ENCODE measurements around the gene C10orf67.

DNA sequence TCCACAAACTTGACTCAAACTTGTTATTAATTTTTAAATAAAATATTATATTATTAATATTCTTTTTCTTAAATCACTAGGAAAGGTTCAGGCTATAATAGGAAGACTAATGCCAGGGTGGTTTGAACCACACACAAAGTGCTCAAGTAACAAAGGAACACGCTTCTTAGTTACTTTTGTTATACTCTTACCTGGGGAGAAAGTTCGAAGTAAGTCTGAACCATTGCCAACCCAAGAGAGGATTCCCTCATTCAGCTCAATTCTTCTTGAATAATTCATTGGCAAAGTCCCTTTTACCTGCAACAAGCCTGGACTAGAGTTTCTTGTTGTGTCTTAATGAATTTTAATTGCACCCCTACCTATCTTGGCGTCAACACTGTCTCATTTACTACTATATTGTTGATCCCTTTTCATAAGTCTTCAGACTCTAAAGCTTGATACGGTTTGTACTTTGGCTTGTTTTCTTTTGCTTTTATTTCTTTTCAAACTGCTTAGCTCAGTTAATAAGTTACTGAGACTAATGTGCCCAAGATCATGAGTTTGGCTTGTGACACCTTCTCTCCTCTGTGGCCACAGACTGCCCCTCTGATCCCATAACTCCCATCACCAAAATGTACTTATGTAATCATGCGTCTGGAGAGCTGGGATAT lies 10.2 kb upstream of the C10orf67 start:
- TF ChIP-seq POLR2A (IDR thresholded peaks at IDR 0.05) (no peak), CTCF (IDR thresholded peaks at IDR 0.05) (no peak)
